Astrocyte (in vitro differentiated cells and primary cell): ENCODE data around the gene ECHDC3. TPM values are rescaled to one million over a fixed set of nuclear protein-coding genes. Genes with fewer than 3 reads are reported as not detected.

Experiments
- DNase-seq: peaks from one replicate; pipeline ENCODE4 v3.0.0-alpha.2; 2010; ENCODE audit warnings: low read depth
- FAIRE-seq: peaks from 2 replicates; lab custom pipeline; 2011; peaks lifted over from hg19 to GRCh38; lab: Jason Lieb, UNC
- H2AFZ ChIP-seq: 2 replicates; pipeline ENCODE4 v1.6.0; 2012; ENCODE audit warnings: low read depth, low read length, inconsistent platforms
- H3K27ac ChIP-seq: 2 replicates; pipeline ENCODE4 v1.5.1; 2011; ENCODE audit warnings: low read depth, low read length, inconsistent platforms
- H3K27me3 ChIP-seq: 2 replicates; pipeline ENCODE4 v1.6.0; 2011; ENCODE audit warnings: low read length, inconsistent platforms; ENCODE audit not compliant: insufficient read depth
- H3K36me3 ChIP-seq: 2 replicates; pipeline ENCODE4 v1.5.1; 2011; ENCODE audit warnings: low read length, inconsistent platforms; ENCODE audit not compliant: insufficient read depth
- H3K4me1 ChIP-seq: 2 replicates; pipeline ENCODE4 v1.5.1; 2011; ENCODE audit warnings: low read length, inconsistent platforms; ENCODE audit not compliant: insufficient read depth
- H3K4me2 ChIP-seq: 2 replicates; pipeline ENCODE4 v1.6.0; 2012; ENCODE audit warnings: low read length, inconsistent platforms
- H3K4me3 ChIP-seq: 2 replicates; pipeline ENCODE4 v1.5.1; 2011; ENCODE audit warnings: low read depth, mild to moderate bottlenecking, low read length, inconsistent platforms; ENCODE audit not compliant: insufficient read depth
- H3K79me2 ChIP-seq: 2 replicates; pipeline ENCODE4 v1.6.0; 2012; ENCODE audit warnings: mild to moderate bottlenecking, low read length, inconsistent platforms; ENCODE audit not compliant: insufficient read depth
- H3K9ac ChIP-seq: 2 replicates; pipeline ENCODE4 v1.6.0; 2012; ENCODE audit warnings: mild to moderate bottlenecking, low read length, inconsistent platforms
- H3K9me3 ChIP-seq: 2 replicates; pipeline ENCODE4 v1.5.1; 2012; ENCODE audit warnings: low read depth, mild to moderate bottlenecking, low read length, inconsistent platforms; ENCODE audit not compliant: insufficient read depth
- H4K20me1 ChIP-seq: 2 replicates; pipeline ENCODE4 v1.6.0; 2012; ENCODE audit warnings: low read length, inconsistent platforms; ENCODE audit not compliant: insufficient read depth
- H3K27ac Mint-ChIP-seq: one replicate; pipeline ENCODE4 v1.8.0; 2021; ENCODE audit warnings: mild to moderate bottlenecking, mixed read lengths; ENCODE audit not compliant: unreplicated experiment
- H3K27me3 Mint-ChIP-seq: one replicate; pipeline ENCODE4 v1.8.0; 2021; ENCODE audit warnings: low read depth, mixed read lengths; ENCODE audit not compliant: unreplicated experiment
- H3K36me3 Mint-ChIP-seq: one replicate; pipeline ENCODE4 v1.8.0; 2021; ENCODE audit warnings: low read depth, mixed read lengths; ENCODE audit not compliant: unreplicated experiment
- H3K4me1 Mint-ChIP-seq: one replicate; pipeline ENCODE4 v1.8.0; 2021; ENCODE audit warnings: low read depth, mixed read lengths; ENCODE audit not compliant: unreplicated experiment
- H3K4me3 Mint-ChIP-seq: one replicate; pipeline ENCODE4 v1.8.0; 2021; ENCODE audit warnings: mild to moderate bottlenecking, moderate library complexity, mixed read lengths; ENCODE audit not compliant: unreplicated experiment
- H3K9me3 Mint-ChIP-seq: one replicate; pipeline ENCODE4 v1.8.0; 2021; ENCODE audit warnings: mild to moderate bottlenecking, mixed read lengths; ENCODE audit not compliant: unreplicated experiment
- CTCF ChIP-seq: IDR thresholded peaks from 2 replicates; pipeline ENCODE4 v1.5.1; 2011; ENCODE audit warnings: low read depth, mild to moderate bottlenecking, inconsistent platforms, low read length, moderate library complexity; ENCODE audit not compliant: insufficient read depth
- EZH2 ChIP-seq: IDR thresholded peaks from 2 replicates; pipeline ENCODE4 v1.6.1; 2012; ENCODE audit warnings: mild to moderate bottlenecking, low read length, inconsistent platforms; ENCODE audit not compliant: insufficient read depth
- total RNA-seq: library from RNA; stranded (reverse); gene quantifications from 2 replicates; pipeline ENCODE4 v1.2.1, GENCODE V29; 2021

Gene ECHDC3
- total RNA-seq, 1 donor from 2014 or later, result 2.1 TPM

- H3K9me3 ChIP-seq, result no peaks in the 10 kb centered on the region
Measured at GRCh38 chr10:11727563-11727962, 14.6 kb upstream of the ECHDC3 start.

GRCh38 chr10:11728353-11728752 is 13.8 kb upstream of the ECHDC3 start:
- no peak overlapping the region for H2AFZ ChIP-seq
- H3K27me3 ChIP-seq, result peaks cover 3% of the 10 kb centered on the region
- H3K4me3 ChIP-seq, result no peak overlapping the region
- no peaks in the 10 kb centered on the region for H3K79me2 ChIP-seq
- peaks cover 3% of the 10 kb centered on the region for H3K27me3 Mint-ChIP-seq
- no peaks in the 10 kb centered on the region for H3K36me3 ChIP-seq
- no peak overlapping the region for H3K4me3 Mint-ChIP-seq
- peaks cover 2% of the 10 kb centered on the region for H3K36me3 Mint-ChIP-seq
- FAIRE-seq (no peak), DNase-seq (no peak)
- H3K4me2 ChIP-seq, result no peak overlapping the region
- TF ChIP-seq EZH2 (no peak), CTCF (no peak)
- H3K4me1 ChIP-seq, result no peaks in the 10 kb centered on the region
- no peaks in the 10 kb centered on the region for H3K9me3 ChIP-seq
- H3K9me3 Mint-ChIP-seq, result peaks cover 7% of the 10 kb centered on the region
- no peak overlapping the region for H3K9ac ChIP-seq
- no peaks in the 10 kb centered on the region for H3K4me1 Mint-ChIP-seq
- no peak overlapping the region for H3K27ac ChIP-seq
- H4K20me1 ChIP-seq, result no peaks in the 10 kb centered on the region
- no peak overlapping the region for H3K27ac Mint-ChIP-seq

More at GRCh38 chr10:11727563-11727962, 14.6 kb upstream of the ECHDC3 start:
- Histone ChIP-seq H4K20me1 (no peaks in the 10 kb centered on the region), H3K4me3 (no peak overlapping the region), H3K4me2 (no peak overlapping the region), H3K79me2 (no peaks in the 10 kb centered on the region), H2AFZ (no peak overlapping the region), H3K27me3 (peaks cover 4% of the 10 kb centered on the region), H3K36me3 (no peaks in the 10 kb centered on the region), H3K4me1 (no peaks in the 10 kb centered on the region), H3K9ac (no peak overlapping the region), H3K27ac (no peak overlapping the region)
- H3K4me3 Mint-ChIP-seq, result no peak overlapping the region
- H3K27me3 Mint-ChIP-seq, result peaks cover 3% of the 10 kb centered on the region
- H3K27ac Mint-ChIP-seq, result no peak overlapping the region
- H3K9me3 Mint-ChIP-seq, result peaks cover 7% of the 10 kb centered on the region
- peaks cover 2% of the 10 kb centered on the region for H3K36me3 Mint-ChIP-seq
- no peak for TF ChIP-seq EZH2
- no peak for TF ChIP-seq CTCF
- H3K4me1 Mint-ChIP-seq, result no peaks in the 10 kb centered on the region
- FAIRE-seq (no peak), DNase-seq (no peak)

- no peak overlapping the region for H3K27ac Mint-ChIP-seq
- Histone ChIP-seq H3K4me2 (no peak overlapping the region), H3K4me1 (no peaks in the 10 kb centered on the region), H3K4me3 (no peak overlapping the region), H3K27me3 (no peaks in the 10 kb centered on the region), H3K79me2 (no peaks in the 10 kb centered on the region), H3K9me3 (no peaks in the 10 kb centered on the region), H3K27ac (no peak overlapping the region), H3K9ac (no peak overlapping the region), H3K36me3 (no peaks in the 10 kb centered on the region), H4K20me1 (no peaks in the 10 kb centered on the region), H2AFZ (no peak overlapping the region)
- TF ChIP-seq EZH2 (no peak), CTCF (no peak)
- peaks cover 7% of the 10 kb centered on the region for H3K9me3 Mint-ChIP-seq
- DNase-seq (no peak), FAIRE-seq (no peak)
- peaks cover 2% of the 10 kb centered on the region for H3K36me3 Mint-ChIP-seq
- no peaks in the 10 kb centered on the region for H3K4me1 Mint-ChIP-seq
- H3K4me3 Mint-ChIP-seq, result no peak overlapping the region
- peaks cover 3% of the 10 kb centered on the region for H3K27me3 Mint-ChIP-seq
Measured at GRCh38 chr10:11729790-11730315, 12.3 kb upstream of the ECHDC3 start.
